Liver (tissue), 3 donors: ENCODE results near the gene KLF12.

Source experiments
- CTCF ChIP-seq: fragments of 150-350 bp; IDR thresholded peaks from 2 replicates; pipeline ENCODE4 v1.5.1; 2017; ENCODE audit warnings: improper control_type of control experiment, low read depth, low read length; ENCODE audit not compliant: missing input control
- GABPA ChIP-seq, 2 donors: IDR thresholded peaks in 1 of 2; conservative IDR thresholded peaks in 1 of 2; 2 replicates each; pipeline ENCODE4 v1.6.1; 2016; ENCODE audit warnings: antibody characterized with exemption in 2 of 2, mild to moderate bottlenecking in 1 of 2, moderate library complexity in 1 of 2
- MAX ChIP-seq: IDR thresholded peaks from 2 replicates; pipeline ENCODE4 v1.6.1; 2016; ENCODE audit warnings: antibody characterized with exemption
- RAD21 ChIP-seq, 2 donors: IDR thresholded peaks; 2 replicates each; pipeline ENCODE4 v1.6.1; 2016; ENCODE audit warnings: antibody characterized with exemption in 2 of 2, mild to moderate bottlenecking in 2 of 2
- RXRA ChIP-seq, 2 donors: IDR thresholded peaks; 2 replicates each; pipeline ENCODE4 v1.6.1; 2017 to 2018; ENCODE audit warnings: antibody characterized with exemption in 2 of 2, mild to moderate bottlenecking in 1 of 2
- SP1 ChIP-seq: IDR thresholded peaks from 2 replicates; pipeline ENCODE4 v1.6.1; 2018; ENCODE audit warnings: antibody characterized with exemption, mild to moderate bottlenecking
- YY1 ChIP-seq: IDR thresholded peaks from 2 replicates; pipeline ENCODE4 v1.6.1; 2016; ENCODE audit warnings: antibody characterized with exemption, mild to moderate bottlenecking
- ZBTB33 ChIP-seq: IDR thresholded peaks from 2 replicates; pipeline ENCODE4 v1.6.1; 2016; ENCODE audit warnings: antibody characterized with exemption
- TF ChIP-seq, protein P1 (sequence below): IDR thresholded peaks from 2 replicates; pipeline ENCODE4 v1.6.1; 2016; ENCODE audit warnings: antibody characterized with exemption
- TF ChIP-seq, protein P2 (sequence below): IDR thresholded peaks from 2 replicates; pipeline ENCODE4 v1.6.1; 2016; ENCODE audit warnings: antibody characterized with exemption, mild to moderate bottlenecking
- donor health status: healthy.
- donor health status: healthy.

- TF ChIP-seq CTCF (no peak), RAD21 (IDR thresholded peaks at IDR 0.05) (peak in 1 of 2 donors; percentile 50), SP1 (peak; percentile 10), MAX (no peak), YY1 (no peak), RXRA (IDR thresholded peaks at IDR 0.05) (peak; percentile 43 to 54), GABPA (IDR thresholded peaks at IDR 0.05 in 1 of 2, conservative IDR thresholded peaks at IDR 0.05 in 1 of 2) (no peak), ZBTB33 (no peak)
- TF ChIP-seq, protein P1, sequence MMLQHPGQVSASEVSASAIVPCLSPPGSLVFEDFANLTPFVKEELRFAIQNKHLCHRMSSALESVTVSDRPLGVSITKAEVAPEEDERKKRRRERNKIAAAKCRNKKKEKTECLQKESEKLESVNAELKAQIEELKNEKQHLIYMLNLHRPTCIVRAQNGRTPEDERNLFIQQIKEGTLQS = no peak
- TF ChIP-seq, protein P2, sequence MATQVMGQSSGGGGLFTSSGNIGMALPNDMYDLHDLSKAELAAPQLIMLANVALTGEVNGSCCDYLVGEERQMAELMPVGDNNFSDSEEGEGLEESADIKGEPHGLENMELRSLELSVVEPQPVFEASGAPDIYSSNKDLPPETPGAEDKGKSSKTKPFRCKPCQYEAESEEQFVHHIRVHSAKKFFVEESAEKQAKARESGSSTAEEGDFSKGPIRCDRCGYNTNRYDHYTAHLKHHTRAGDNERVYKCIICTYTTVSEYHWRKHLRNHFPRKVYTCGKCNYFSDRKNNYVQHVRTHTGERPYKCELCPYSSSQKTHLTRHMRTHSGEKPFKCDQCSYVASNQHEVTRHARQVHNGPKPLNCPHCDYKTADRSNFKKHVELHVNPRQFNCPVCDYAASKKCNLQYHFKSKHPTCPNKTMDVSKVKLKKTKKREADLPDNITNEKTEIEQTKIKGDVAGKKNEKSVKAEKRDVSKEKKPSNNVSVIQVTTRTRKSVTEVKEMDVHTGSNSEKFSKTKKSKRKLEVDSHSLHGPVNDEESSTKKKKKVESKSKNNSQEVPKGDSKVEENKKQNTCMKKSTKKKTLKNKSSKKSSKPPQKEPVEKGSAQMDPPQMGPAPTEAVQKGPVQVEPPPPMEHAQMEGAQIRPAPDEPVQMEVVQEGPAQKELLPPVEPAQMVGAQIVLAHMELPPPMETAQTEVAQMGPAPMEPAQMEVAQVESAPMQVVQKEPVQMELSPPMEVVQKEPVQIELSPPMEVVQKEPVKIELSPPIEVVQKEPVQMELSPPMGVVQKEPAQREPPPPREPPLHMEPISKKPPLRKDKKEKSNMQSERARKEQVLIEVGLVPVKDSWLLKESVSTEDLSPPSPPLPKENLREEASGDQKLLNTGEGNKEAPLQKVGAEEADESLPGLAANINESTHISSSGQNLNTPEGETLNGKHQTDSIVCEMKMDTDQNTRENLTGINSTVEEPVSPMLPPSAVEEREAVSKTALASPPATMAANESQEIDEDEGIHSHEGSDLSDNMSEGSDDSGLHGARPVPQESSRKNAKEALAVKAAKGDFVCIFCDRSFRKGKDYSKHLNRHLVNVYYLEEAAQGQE = no peak
Measured at GRCh38 chr13:74142257-74142656, 8.1 kb upstream of the KLF12 start.
